H1 (cell line): ENCODE results near the gene TSPAN3. TPM values are rescaled to one million over a fixed set of nuclear protein-coding genes. Genes with fewer than 3 reads are reported as not detected.

Experiments used
- CTCF ChIA-PET: fragments of 300-600 bp; sonication (Branson Sonifier 250); formaldehyde crosslinking; loops from one replicate; lab custom pipeline; 2021; ENCODE audit not compliant: partially characterized antibody; lab: Charles Lee
- POLR2A ChIA-PET: fragments of 300-600 bp; sonication (Branson Sonifier 250); formaldehyde crosslinking; loops from one replicate; lab custom pipeline; 2021; ENCODE audit warnings: inconsistent platforms; ENCODE audit not compliant: partially characterized antibody; lab: Charles Lee
- DNase-seq, 2 experiments: peaks; one replicate each; pipeline versions ENCODE4 v3.0.0 to v3.0.0-alpha.2; 2010 to 2022; ENCODE audit warnings: low spot score in 2 of 2, low read depth in 1 of 2, mixed read lengths in 1 of 2
- FAIRE-seq: peaks from 2 replicates; lab custom pipeline; 2011; peaks lifted over from hg19 to GRCh38; lab: Jason Lieb, UNC
- H2AFZ ChIP-seq: 2 replicates; pipeline ENCODE4 v1.8.1; 2012; ENCODE audit warnings: low read length, inconsistent platforms
- H2AK5ac ChIP-seq: 2 replicates; pipeline ENCODE4 v1.6.1; 2013; ENCODE audit warnings: low read depth, low read length
- H2BK120ac ChIP-seq: replicated peaks from 2 replicates; pipeline ENCODE3; 2013; ENCODE audit warnings: low read depth, low read length, inconsistent platforms
- H2BK12ac ChIP-seq: 2 replicates; pipeline ENCODE4 v1.6.1; 2013; ENCODE audit warnings: low read depth, low read length
- H2BK15ac ChIP-seq: 2 replicates; pipeline ENCODE4 v1.6.1; 2013; ENCODE audit warnings: low read length
- H2BK20ac ChIP-seq: 2 replicates; pipeline ENCODE4 v1.6.1; 2013; ENCODE audit warnings: low read length
- H2BK5ac ChIP-seq: 2 replicates; pipeline ENCODE4 v1.6.1; 2013; ENCODE audit warnings: low read depth, low read length
- H3K14ac ChIP-seq: 2 replicates; pipeline ENCODE4 v1.6.1; 2013; ENCODE audit warnings: inconsistent platforms; ENCODE audit not compliant: insufficient read length
- H3K18ac ChIP-seq: 2 replicates; pipeline ENCODE4 v1.6.1; 2013; ENCODE audit warnings: low read length; ENCODE audit errors: extremely low read depth
- H3K23ac ChIP-seq: 2 replicates; pipeline ENCODE4 v1.6.1; 2013; ENCODE audit warnings: inconsistent platforms; ENCODE audit not compliant: insufficient read length
- H3K23me2 ChIP-seq: 2 replicates; pipeline ENCODE4 v1.6.1; 2013; ENCODE audit warnings: low read depth, low read length
- H3K27ac ChIP-seq: 2 replicates; pipeline ENCODE4 v1.6.1; 2011; ENCODE audit warnings: low read depth, low read length, inconsistent platforms
- H3K27me3 ChIP-seq, 4 experiments: replicated peaks in 1 of 4; 1 replicate in 1 of 4; 2 replicates in 3 of 4; pipeline versions ENCODE4 v1.6.1 to v1.8.1; 2011 to 2013; ENCODE audit warnings: low read length in 3 of 4, mild to moderate bottlenecking in 3 of 4, inconsistent platforms in 2 of 4, mixed read lengths in 2 of 4, moderate library complexity in 1 of 4; ENCODE audit not compliant: control insufficient read depth in 3 of 4, insufficient read depth in 3 of 4; ENCODE audit errors: extremely low read depth in 1 of 4
- H3K36me3 ChIP-seq, 4 experiments: 2 replicates each; pipeline versions ENCODE4 v1.6.1 to v1.8.1; 2011 to 2013; ENCODE audit warnings: mild to moderate bottlenecking in 4 of 4, low read length in 3 of 4, moderate library complexity in 2 of 4, control low read depth in 1 of 4, inconsistent platforms in 1 of 4; ENCODE audit not compliant: insufficient read depth in 4 of 4, control insufficient read depth in 2 of 4
- H3K4ac ChIP-seq: replicated peaks from 2 replicates; pipeline ENCODE3; 2013; ENCODE audit warnings: low read length, low read depth, mixed read lengths, inconsistent platforms; ENCODE audit not compliant: insufficient read length
- H3K4me1 ChIP-seq, 4 experiments: replicated peaks in 1 of 4; 1 replicate in 1 of 4; 2 replicates in 3 of 4; pipeline versions ENCODE4 v1.6.1 to v1.8.1; 2011 to 2013; ENCODE audit warnings: low read length in 3 of 4, inconsistent platforms in 2 of 4, mixed read lengths in 1 of 4; ENCODE audit not compliant: insufficient read depth in 4 of 4, control insufficient read depth in 3 of 4
- H3K4me2 ChIP-seq, 2 experiments: 2 replicates each; pipeline versions ENCODE4 v1.6.1 to v1.8.1; 2011 to 2013; ENCODE audit warnings: low read depth in 2 of 2, low read length in 2 of 2, control low read depth in 1 of 2, inconsistent platforms in 1 of 2, mild to moderate bottlenecking in 1 of 2; ENCODE audit not compliant: insufficient read depth in 1 of 2
- H3K4me3 ChIP-seq, 4 experiments: fragments of 200-600, 300-600 bp in 1 of 4; sonication (generic), shearing (Covaris generic), sonication (Bioruptor Twin) in 1 of 4; 2 replicates each; pipeline versions ENCODE4 v1.5.1 to v1.8.1; 2011 to 2016; ENCODE audit warnings: low read length in 4 of 4, low read depth in 3 of 4, control low read depth in 2 of 4, inconsistent platforms in 2 of 4, mild to moderate bottlenecking in 2 of 4, mixed read lengths in 1 of 4, moderate library complexity in 1 of 4; ENCODE audit not compliant: insufficient read depth in 2 of 4; ENCODE audit errors: extremely low read depth in 1 of 4
- H3K56ac ChIP-seq: replicated peaks from 2 replicates; pipeline ENCODE3; 2013; ENCODE audit warnings: low read depth, mild to moderate bottlenecking, mixed read lengths, low read length, inconsistent platforms; ENCODE audit not compliant: insufficient read length
- H3K79me1 ChIP-seq: 2 replicates; pipeline ENCODE4 v1.6.1; 2013; ENCODE audit warnings: low read depth, low read length, control low read depth
- H3K79me2 ChIP-seq, 2 experiments: 2 replicates each; pipeline versions ENCODE4 v1.6.1 to v1.8.1; 2012 to 2013; ENCODE audit warnings: low read length in 2 of 2, mild to moderate bottlenecking in 2 of 2, inconsistent platforms in 1 of 2; ENCODE audit not compliant: insufficient read depth in 2 of 2, control insufficient read depth in 1 of 2
- H3K9ac ChIP-seq, 4 experiments: replicated peaks in 1 of 4; 1 replicate in 1 of 4; 2 replicates in 3 of 4; pipeline versions ENCODE4 v1.6.1 to v1.8.1; 2011 to 2013; ENCODE audit warnings: low read depth in 3 of 4, low read length in 3 of 4, control low read depth in 2 of 4, mild to moderate bottlenecking in 2 of 4, moderate library complexity in 2 of 4, inconsistent platforms in 1 of 4; ENCODE audit errors: extremely low read depth in 1 of 4
- H3K9me3 ChIP-seq, 2 experiments: 2 replicates each; pipeline versions ENCODE4 v1.6.1 to v1.8.1; 2012 to 2013; ENCODE audit warnings: mild to moderate bottlenecking in 2 of 2, moderate library complexity in 2 of 2, control low read depth in 1 of 2, inconsistent platforms in 1 of 2, low read depth in 1 of 2, low read length in 1 of 2, mixed read lengths in 1 of 2; ENCODE audit not compliant: insufficient read depth in 2 of 2
- H4K20me1 ChIP-seq, 2 experiments: replicated peaks in 1 of 2; 2 replicates each; pipeline versions ENCODE3 to v1.8.1; 2011 to 2013; ENCODE audit warnings: inconsistent platforms in 2 of 2, low read length in 2 of 2, mild to moderate bottlenecking in 1 of 2; ENCODE audit not compliant: insufficient read depth in 2 of 2, control insufficient read depth in 1 of 2
- H4K5ac ChIP-seq: 2 replicates; pipeline ENCODE4 v1.6.1; 2013; ENCODE audit warnings: low read length, low read depth, mixed read lengths, inconsistent platforms; ENCODE audit not compliant: insufficient read length
- H4K8ac ChIP-seq: 2 replicates; pipeline ENCODE4 v1.8.0; 2013; ENCODE audit warnings: mild to moderate bottlenecking, moderate library complexity, low read length, inconsistent platforms; ENCODE audit not compliant: insufficient read depth; ENCODE audit errors: extremely low read depth
- H4K91ac ChIP-seq: replicated peaks from 2 replicates; pipeline ENCODE3; 2013; ENCODE audit warnings: low read length, mixed read lengths, inconsistent platforms; ENCODE audit not compliant: insufficient read length
- KDM4A ChIP-seq: IDR thresholded peaks from one replicate; pipeline ENCODE4 v1.7.1; 2012; ENCODE audit warnings: low read depth, mild to moderate bottlenecking, moderate library complexity, low read length, inconsistent platforms; ENCODE audit not compliant: severe bottlenecking
- KDM5A ChIP-seq: fragments of 200-600 bp; IDR thresholded peaks from 2 replicates; pipeline ENCODE4 v1.7.1; 2012; ENCODE audit warnings: mild to moderate bottlenecking, low read length, inconsistent platforms, mixed read lengths
- PHF8 ChIP-seq: fragments of 200-600 bp; sonication (generic); conservative IDR thresholded peaks from 2 replicates; pipeline ENCODE4 v1.7.1; 2012; ENCODE audit warnings: low read depth, mild to moderate bottlenecking, inconsistent platforms, low read length, moderate library complexity
- TAF1 ChIP-seq: IDR thresholded peaks from 2 replicates; pipeline ENCODE4 v1.6.1; 2011; ENCODE audit warnings: mild to moderate bottlenecking, low read depth, low read length
- TCF12 ChIP-seq: IDR thresholded peaks from 2 replicates; pipeline ENCODE4 v1.6.1; 2011; ENCODE audit warnings: low read depth, mild to moderate bottlenecking, low read length
- WGBS, 2 experiments: shearing (Covaris generic) in 1 of 2; methylation state at CpG; one replicate each; pipeline versions ENCODE4 v1.1.6 to v1.1.7; 2013 to 2015; ENCODE audit warnings: low lambda C conversion rate in 2 of 2, mixed read lengths in 2 of 2, inconsistent platforms in 1 of 2, low coverage in 1 of 2, missing lambda C conversion rate in 1 of 2; ENCODE audit not compliant: insufficient replicate concordance in 2 of 2, insufficient coverage in 1 of 2, insufficient read length in 1 of 2; ENCODE audit errors: extremely low coverage in 1 of 2, missing lambda C conversion rate in 1 of 2; 5-methylcytosine and 5-hydroxymethylcytosine counted together
- polyA plus RNA-seq, 7 experiments: library from polyadenylated mRNA; depleted of rRNA in 3 of 7; stranded (reverse) in 5 of 7; unstranded in 2 of 7; fragments of >200 nt in 5 of 7; fragments of 200-250 nt in 2 of 7; gene quantifications; 1 replicate in 5 of 7; 2 replicates in 1 of 7; 4 replicates in 1 of 7; pipeline versions ENCODE4 v1.2.1 to v1.2.3, GENCODE V29; 2011 to 2013; ENCODE audit warnings: missing spikeins in 2 of 7, mixed read lengths in 2 of 7
- total RNA-seq: library from RNA; stranded (reverse); fragmentation: NEBNext Ultra II Directional; extraction: Animal tissue kit (Norgen Biotek cat#: 25700); gene quantifications from 2 replicates; pipeline ENCODE4 v1.2.1, GENCODE V29; 2021

The TSPAN3 gene
- total and polyA plus RNA-seq, 2 of the 8 experiments (the other 6 are each of a cell fraction or from before 2014, with no cell fraction given), result 107 to 238 TPM

GRCh38 chr15:77022646-77023575 is 48.0 kb downstream of the TSPAN3 start:
- Histone ChIP-seq H4K8ac (peak overlapping the region; percentile 14; the same call in 1 of the 2 replicates), H3K14ac (no peak overlapping the region), H2BK5ac (no peak overlapping the region; the same call in 1 of the 2 replicates), H3K4me1 (peaks cover 0 to 9% (median 1%) of the 10 kb centered on the region in 4 experiments; a peak in 5 of 7 replicates), H2BK15ac (peak overlapping the region; percentile 61; the same call in 1 of the 2 replicates), H2BK20ac (no peak overlapping the region), H2AFZ (no peak overlapping the region), H4K20me1 (no peaks in the 10 kb centered on the region), H3K9ac (no peak overlapping the region), H3K4ac (no peak overlapping the region), H4K5ac (no peak overlapping the region), H3K4me2 (no peak overlapping the region), H4K91ac (no peak overlapping the region), H3K79me2 (no peaks in the 10 kb centered on the region), H3K23ac (no peak overlapping the region), H3K23me2 (no peaks in the 10 kb centered on the region; the same call in 1 of the 2 replicates), H2BK120ac (no peak overlapping the region), H3K4me3 (no peak overlapping the region), H3K79me1 (no peaks in the 10 kb centered on the region), H3K36me3 (no peaks in the 10 kb centered on the region), H2AK5ac (no peak overlapping the region), H3K9me3 (no peaks in the 10 kb centered on the region), H3K18ac (no peak overlapping the region), H3K27me3 (no peaks in the 10 kb centered on the region; a peak in 2 of 7 replicates), H2BK12ac (no peak overlapping the region), H3K56ac (no peak overlapping the region), H3K27ac (no peak overlapping the region)
- FAIRE-seq (no peak), DNase-seq (no peak)
- ChIA-PET POLR2A (interaction anchor here (1.1 kb wide), 1 partner anchor 9 kb away, joined by 3 read pairs; no protein-coding TSS in a partner anchor), CTCF (interaction anchor here (0.6 to 5.8 kb wide), 27 partner anchors 9 to 520 kb away, joined by 3 to 77 read pairs (median 4); partner anchors contain the start of gene PSTPIP1)
- 91% methylated on average over 14 of the region's 14 CpGs; no CpG with 5 or more reads in 1 of the 2 experiments for WGBS, 2 experiments
- TF ChIP-seq TCF12 (no peak), PHF8 (no peak), KDM5A (no peak), TAF1 (no peak), KDM4A (no peak)
